Activated naive CD8-positive, alpha-beta T cell (primary cell): ENCODE results near the gene DNAAF5.
"Not testable (repeated sequence)": the region's sequence is repeated elsewhere in the genome, so short reads cannot be mapped to it uniquely, and the experiment has no call there.

Experiments
- H3K27ac Mint-ChIP-seq: one replicate; pipeline ENCODE4 v1.8.0; 2021; ENCODE audit warnings: mixed read lengths
- H3K27me3 Mint-ChIP-seq: one replicate; pipeline ENCODE4 v1.8.0; 2021; ENCODE audit warnings: mixed read lengths
- H3K36me3 Mint-ChIP-seq: one replicate; pipeline ENCODE4 v1.8.0; 2021; ENCODE audit warnings: mixed read lengths
- H3K4me1 Mint-ChIP-seq: one replicate; pipeline ENCODE4 v1.8.0; 2021; ENCODE audit warnings: low read depth, mixed read lengths
- H3K4me3 Mint-ChIP-seq: one replicate; pipeline ENCODE4 v1.8.0; 2021; ENCODE audit warnings: mild to moderate bottlenecking, mixed read lengths
- H3K9me3 Mint-ChIP-seq: one replicate; pipeline ENCODE4 v1.8.0; 2021; ENCODE audit warnings: low read depth, mixed read lengths

Gene DNAAF5

DNA sequence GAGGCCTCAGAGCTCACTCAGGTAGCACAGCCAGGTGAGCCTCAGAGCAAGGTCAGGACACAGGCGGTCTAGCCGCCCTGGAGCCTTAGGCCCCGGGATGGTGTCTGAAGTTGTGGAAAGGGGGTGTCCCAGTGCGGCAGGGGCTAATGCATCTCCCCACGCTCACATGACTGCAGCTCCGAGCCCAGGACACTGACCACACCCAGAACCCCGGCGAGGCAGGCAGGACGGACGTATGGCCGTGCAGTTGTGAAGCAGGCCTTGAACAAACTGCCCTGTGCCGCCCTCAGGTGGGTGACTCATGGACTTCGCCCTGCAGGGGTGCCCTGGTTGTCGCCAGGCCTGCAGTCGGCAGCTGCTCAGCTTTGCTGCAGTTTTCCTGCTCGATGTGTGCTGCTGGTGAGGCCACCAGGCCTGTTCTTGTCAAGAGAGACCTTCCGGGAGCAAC lies 5.6 kb downstream of the DNAAF5 start:
- H3K27ac Mint-ChIP-seq = no peak overlapping the region
- H3K27me3 Mint-ChIP-seq = no peaks in the 10 kb centered on the region
- H3K4me1 Mint-ChIP-seq = peaks cover 14% of the 10 kb centered on the region
- H3K9me3 Mint-ChIP-seq = no peaks in the 10 kb centered on the region
- no peak overlapping the region for H3K4me3 Mint-ChIP-seq
- H3K36me3 Mint-ChIP-seq = peaks cover 3% of the 10 kb centered on the region

DNA sequence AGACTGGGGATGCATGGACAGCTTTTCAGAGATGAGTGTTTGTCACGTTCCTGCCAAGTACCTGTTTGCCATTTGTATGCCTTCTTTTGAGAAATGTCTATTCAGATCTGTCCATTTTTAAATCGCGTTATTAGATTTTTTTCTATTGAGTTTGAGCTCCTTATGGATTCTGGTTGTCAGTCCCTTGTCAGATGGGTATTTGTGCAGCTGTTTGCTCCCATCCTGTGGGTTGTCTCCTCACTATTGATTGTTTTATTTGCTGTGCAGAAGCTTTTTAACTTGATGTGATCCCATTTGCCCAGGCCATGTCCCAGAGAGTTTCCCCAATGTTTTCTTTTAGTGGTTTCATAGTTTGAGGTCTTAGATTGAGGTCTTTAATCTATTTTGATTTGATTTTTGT lies 6.1 kb downstream of the DNAAF5 start:
- Mint-ChIP-seq H3K27ac (no peak overlapping the region), H3K4me1 (peaks cover 17% of the 10 kb centered on the region), H3K4me3 (no peak overlapping the region), H3K36me3 (peaks cover 6% of the 10 kb centered on the region), H3K27me3 (no peaks in the 10 kb centered on the region), H3K9me3 (no peaks in the 10 kb centered on the region)

DNA sequence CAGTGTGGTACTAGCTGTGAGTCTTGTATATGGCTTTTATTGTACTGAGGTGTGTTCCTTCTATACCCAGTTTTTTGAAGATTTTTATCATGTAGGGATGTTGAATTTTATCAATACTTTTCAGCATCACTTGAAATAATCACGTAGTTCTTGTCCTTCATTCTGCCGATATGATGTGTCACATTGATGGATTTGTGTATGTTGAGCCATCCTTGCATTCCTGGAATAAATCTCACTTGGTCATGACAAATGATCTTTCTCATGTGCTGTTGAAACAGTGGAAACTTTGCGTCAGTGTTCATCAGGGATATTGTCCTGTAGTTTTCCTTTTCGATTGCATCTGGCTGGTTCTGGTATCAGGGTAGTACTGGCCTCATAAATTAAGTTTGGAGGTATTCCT lies 7.7 kb downstream of the DNAAF5 start:
- Mint-ChIP-seq H3K9me3 (no peaks in the 10 kb centered on the region), H3K27ac (no peak overlapping the region), H3K4me3 (no peak overlapping the region), H3K4me1 (peaks cover 16% of the 10 kb centered on the region), H3K36me3 (peaks cover 6% of the 10 kb centered on the region), H3K27me3 (no peaks in the 10 kb centered on the region)

DNA sequence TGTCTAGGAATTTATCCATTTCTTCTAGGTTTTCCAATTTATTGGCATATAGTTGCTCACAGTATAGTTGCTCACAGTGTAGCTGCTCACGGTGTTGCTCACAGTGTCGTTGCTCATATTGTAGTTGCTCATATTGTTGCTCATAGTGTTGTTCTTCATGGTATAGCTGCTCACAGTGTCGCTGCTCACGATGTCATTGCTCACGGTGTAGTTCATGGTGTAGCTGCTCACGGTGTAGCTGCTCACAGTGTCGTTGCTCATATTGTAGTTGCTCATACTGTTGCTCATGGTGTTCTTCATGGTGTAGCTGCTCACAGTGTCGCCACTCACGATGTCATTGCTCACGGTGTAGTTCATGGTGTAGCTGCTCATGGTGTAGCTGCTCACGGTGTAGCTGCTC lies 8.3 kb downstream of the DNAAF5 start:
- Mint-ChIP-seq H3K9me3 (no peaks in the 10 kb centered on the region), H3K36me3 (peaks cover 6% of the 10 kb centered on the region), H3K27ac (no peak overlapping the region), H3K4me3 (no peak overlapping the region), H3K27me3 (no peaks in the 10 kb centered on the region), H3K4me1 (peaks cover 14% of the 10 kb centered on the region)

DNA sequence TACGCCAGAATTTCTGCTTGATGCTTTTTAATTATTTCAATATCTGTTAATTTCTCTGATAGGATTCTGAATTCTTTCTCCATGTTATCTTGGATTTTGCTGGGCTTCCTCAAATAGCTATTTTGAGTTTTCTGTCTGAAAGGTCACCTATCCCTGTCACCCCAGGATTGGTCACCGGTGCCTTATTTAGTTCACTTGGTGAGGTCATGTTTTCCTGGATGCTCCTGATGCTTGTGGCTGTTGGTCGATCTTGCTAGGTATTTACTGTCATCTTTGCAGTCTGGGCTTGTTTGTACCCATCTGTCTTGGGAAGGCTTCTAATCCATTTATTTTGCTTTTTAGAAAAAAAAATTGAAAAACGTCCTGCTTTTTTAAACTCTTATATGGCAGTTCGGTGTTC lies 11.7 kb downstream of the DNAAF5 start:
- H3K27ac Mint-ChIP-seq = no peak overlapping the region
- H3K9me3 Mint-ChIP-seq = no peaks in the 10 kb centered on the region
- peaks cover 7% of the 10 kb centered on the region for H3K4me1 Mint-ChIP-seq
- no peaks in the 10 kb centered on the region for H3K27me3 Mint-ChIP-seq
- H3K4me3 Mint-ChIP-seq = no peak overlapping the region
- peaks cover 3% of the 10 kb centered on the region for H3K36me3 Mint-ChIP-seq

DNA sequence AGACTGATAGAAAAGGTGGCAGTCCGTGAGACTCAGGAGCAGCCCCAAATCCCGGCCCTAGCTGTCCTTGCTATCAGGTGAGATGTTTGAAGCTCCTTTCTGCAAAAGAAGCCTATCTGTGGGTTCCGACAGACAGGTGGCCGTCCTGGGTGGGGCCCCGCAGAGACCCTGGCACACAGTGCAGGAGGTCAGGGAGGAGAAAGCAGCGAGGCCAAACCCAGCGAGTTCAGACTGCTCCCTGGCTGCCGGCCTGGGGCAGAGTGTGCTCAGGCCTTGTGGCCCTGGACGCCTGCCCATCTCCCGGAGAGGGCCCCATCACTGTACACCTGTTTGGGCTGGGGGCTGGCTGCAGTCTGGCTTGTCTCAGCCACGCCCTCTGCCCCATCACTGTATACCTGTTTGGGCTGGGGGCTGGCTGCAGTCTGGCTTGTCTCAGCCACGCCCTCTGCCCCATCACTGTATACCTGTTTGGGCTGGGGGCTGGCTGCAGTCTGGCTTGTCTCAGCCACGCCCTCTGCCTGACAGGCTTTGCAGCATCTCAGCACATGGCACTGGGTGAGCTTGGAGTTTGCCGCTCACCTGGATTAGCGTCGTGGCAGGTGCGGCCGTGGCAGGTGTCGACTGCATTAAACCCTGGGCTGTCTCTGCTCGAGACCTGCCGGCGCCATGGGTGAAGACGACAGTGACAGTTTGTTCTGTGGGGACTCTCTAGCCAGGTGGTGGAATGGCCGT lies 12.4 kb downstream of the DNAAF5 start:
- Mint-ChIP-seq H3K36me3 (peaks cover 3% of the 10 kb centered on the region), H3K9me3 (no peaks in the 10 kb centered on the region)

DNA sequence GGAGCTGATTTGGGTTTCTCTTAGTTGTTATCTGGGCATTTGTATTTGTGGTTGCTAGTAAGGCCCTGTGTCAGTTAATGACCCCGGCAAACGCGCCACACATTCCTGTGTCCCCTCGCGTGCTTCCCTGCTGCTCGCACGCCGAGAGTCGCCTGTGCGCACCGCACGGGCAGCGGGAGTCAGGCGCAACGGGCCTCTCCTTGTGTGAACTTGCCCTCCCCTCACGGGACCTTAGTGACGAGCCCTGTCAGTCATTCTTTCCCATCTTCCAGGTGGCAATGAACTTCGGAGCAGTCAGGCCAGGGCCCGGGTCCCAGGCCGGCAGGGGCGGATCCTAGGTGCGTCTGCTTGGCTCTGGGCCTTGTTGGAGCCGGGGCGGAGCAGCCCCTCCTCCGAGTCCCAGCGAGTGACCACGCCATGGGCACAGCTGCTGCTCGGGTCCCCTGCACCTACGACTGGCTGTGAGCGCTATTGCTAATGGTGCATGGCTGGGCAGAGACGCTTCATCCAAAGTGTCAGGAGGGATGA lies 13.0 kb downstream of the DNAAF5 start:
- peaks cover 3% of the 10 kb centered on the region for H3K36me3 Mint-ChIP-seq
- no peak overlapping the region for H3K27ac Mint-ChIP-seq
- H3K27me3 Mint-ChIP-seq = no peaks in the 10 kb centered on the region
- H3K9me3 Mint-ChIP-seq = no peaks in the 10 kb centered on the region
- peaks cover 7% of the 10 kb centered on the region for H3K4me1 Mint-ChIP-seq
- no peak overlapping the region for H3K4me3 Mint-ChIP-seq

More for the DNA sequence above, 12.4 kb downstream of the DNAAF5 start:
- no peaks in the 10 kb centered on the region for H3K27me3 Mint-ChIP-seq
- no peak overlapping the region for H3K4me3 Mint-ChIP-seq
- no peak overlapping the region for H3K27ac Mint-ChIP-seq
- H3K4me1 Mint-ChIP-seq = peaks cover 7% of the 10 kb centered on the region

DNA sequence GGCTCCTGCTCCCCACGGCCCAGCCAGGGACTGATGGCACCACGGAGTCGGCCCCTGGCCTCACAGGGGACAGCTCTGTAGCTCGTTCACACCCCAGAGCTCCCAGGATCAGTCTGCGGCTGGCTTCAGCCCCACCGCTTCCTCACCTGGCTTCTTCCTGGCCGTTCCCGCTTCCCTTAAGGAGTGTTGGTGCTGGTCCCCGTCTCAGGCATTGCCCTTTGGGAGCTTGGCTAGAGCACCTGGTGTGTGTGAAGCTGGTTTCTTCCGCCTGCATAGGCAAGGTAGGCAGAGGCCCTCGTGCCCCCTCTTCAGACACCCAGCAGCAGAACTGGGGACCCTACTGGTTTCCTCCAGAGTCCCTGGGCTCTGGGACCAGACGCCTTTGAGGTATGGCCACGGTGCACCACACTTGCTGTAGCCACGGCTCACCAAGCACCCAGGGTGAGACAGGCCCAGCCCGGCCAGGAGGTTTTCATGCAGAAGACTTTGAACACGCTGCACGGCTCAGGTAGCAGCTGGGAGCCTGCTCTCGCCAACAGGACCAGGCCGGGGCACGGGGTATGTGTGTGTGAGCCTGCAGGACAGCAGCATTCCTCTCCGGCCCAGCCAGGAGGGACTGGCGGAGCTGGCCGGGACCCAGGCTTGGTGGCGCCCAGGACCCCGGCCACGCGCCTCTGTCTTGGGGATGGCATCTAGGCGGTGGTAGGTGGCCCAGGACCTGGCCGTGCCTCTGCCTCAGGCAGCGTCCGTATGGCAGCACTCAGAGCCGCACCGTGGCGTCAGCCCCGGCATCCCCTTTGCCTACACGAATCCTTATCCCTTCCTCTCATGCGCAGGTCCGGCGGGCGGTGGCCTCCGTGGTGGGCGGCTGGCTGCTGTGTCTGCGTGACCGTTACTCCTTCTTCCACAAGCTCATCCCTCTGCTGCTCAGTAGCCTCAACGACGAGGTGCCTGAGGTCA lies 13.8 kb downstream of the DNAAF5 start:
- Mint-ChIP-seq H3K27ac (no peak overlapping the region), H3K27me3 (no peaks in the 10 kb centered on the region), H3K36me3 (peaks cover 3% of the 10 kb centered on the region), H3K4me1 (peaks cover 7% of the 10 kb centered on the region), H3K4me3 (no peak overlapping the region), H3K9me3 (no peaks in the 10 kb centered on the region)

DNA sequence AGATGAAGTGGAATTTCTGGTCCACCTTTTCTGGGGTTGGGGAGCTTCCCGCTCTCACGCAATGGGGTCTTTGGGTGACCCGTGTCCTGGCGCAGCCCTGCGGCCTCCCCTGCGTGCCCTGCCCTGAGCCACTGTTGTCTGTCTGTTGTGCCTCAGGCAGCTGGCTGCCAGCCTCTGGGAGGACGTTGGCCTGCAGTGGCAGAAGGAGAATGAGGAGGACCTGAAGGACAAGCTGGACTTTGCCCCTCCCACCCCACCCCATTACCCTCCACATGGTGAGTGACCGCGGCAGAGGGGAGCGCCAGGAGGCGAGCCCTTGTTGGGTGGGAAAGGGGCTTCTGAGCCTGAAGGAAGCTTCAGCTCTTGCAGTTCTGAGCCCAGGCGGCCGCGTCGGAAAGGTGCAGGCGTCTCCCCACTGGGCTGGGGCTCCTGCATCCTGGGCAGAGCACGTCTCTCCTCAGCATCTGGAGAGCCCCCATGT lies 14.7 kb downstream of the DNAAF5 start:
- Mint-ChIP-seq H3K27ac (no peak overlapping the region), H3K9me3 (no peaks in the 10 kb centered on the region), H3K27me3 (no peaks in the 10 kb centered on the region), H3K4me1 (peaks cover 7% of the 10 kb centered on the region), H3K4me3 (no peak overlapping the region), H3K36me3 (peaks cover 7% of the 10 kb centered on the region)

DNA sequence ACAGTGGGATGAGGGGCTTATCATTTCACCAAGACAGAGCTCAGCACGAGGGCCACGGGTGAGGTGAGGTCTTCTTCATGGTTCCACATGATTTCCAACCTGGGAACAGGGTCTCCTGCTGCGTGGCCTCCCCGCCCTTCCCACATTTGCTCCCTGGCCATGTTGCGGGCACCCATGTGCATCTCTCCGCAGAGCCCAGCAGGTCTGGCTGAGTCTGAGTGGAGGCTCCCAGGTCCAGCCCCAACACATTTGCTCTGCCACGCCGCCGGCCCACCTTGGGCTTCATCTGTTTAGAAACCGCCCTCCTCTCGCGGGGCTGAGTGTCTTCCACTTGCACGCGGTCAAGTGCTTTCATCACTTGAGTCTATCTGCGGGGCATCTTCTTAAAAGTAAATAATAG lies 15.4 kb downstream of the DNAAF5 start:
- H3K27me3 Mint-ChIP-seq = no peaks in the 10 kb centered on the region
- no peak overlapping the region for H3K4me3 Mint-ChIP-seq
- no peaks in the 10 kb centered on the region for H3K9me3 Mint-ChIP-seq
- peaks cover 7% of the 10 kb centered on the region for H3K36me3 Mint-ChIP-seq
- no peak overlapping the region for H3K27ac Mint-ChIP-seq
- H3K4me1 Mint-ChIP-seq = peaks cover 7% of the 10 kb centered on the region

DNA sequence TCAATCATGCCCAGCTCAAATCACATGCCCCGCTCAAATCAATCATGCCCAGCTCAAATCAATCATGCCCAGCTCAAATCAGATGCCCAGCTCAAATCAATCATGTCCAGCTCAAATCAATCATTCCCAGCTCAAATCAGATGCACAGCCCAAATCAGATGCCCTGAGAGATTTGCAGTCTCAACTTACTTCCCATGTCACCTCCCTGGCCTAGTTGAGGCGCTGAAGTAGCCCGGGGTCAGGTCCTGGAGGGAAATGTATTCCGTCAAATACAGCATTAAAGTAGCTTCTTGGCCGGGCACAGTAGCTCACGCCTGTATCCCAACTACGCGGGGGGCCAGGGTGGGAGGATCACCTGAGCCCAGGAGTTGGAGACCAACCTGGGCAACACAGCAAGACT lies 16.3 kb downstream of the DNAAF5 start:
- H3K9me3 Mint-ChIP-seq = no peaks in the 10 kb centered on the region
- H3K4me1 Mint-ChIP-seq = peaks cover 3% of the 10 kb centered on the region
- no peak overlapping the region for H3K27ac Mint-ChIP-seq
- peaks cover 4% of the 10 kb centered on the region for H3K36me3 Mint-ChIP-seq
- no peak overlapping the region for H3K4me3 Mint-ChIP-seq
- H3K27me3 Mint-ChIP-seq = no peaks in the 10 kb centered on the region

DNA sequence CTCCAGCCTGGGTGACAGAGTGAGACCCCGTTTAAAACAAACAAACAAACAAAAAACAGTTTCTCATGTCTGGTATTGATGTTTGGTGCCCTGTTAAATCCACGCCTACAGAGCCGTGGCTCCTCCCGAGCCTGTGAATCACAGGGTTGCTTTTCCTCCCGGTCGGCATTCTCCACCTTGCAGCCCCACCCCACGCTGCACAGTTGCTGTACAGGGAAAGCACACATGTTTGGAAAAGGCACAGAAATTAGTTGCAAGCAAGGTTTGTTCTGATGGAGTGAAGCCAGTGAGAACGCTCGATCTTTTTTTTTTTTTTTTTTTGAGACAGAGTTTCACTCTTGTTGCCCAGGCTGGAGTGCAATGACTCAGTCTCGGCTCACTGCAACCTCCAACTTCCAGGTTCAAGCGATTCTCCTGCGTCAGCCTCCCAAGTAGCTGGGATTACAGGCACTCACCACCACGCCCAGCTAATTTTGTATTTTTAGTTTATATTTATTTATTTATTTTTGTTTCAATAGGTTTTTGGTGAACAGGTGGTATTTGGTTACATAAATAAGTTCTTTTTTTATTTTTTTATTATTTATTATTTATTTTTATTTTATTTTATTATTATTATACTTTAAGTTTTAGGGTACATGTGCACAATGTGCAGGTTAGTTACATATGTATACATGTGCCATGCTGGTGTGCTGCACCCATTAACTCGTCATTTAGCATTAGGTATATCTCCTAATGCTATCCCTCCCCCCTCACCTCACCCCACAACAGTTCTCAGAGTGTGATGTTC lies 17.0 kb downstream of the DNAAF5 start:
- not testable (repeated sequence) for H3K27me3 Mint-ChIP-seq, H3K4me1 Mint-ChIP-seq, H3K9me3 Mint-ChIP-seq, H3K4me3 Mint-ChIP-seq, H3K36me3 Mint-ChIP-seq, H3K27ac Mint-ChIP-seq

DNA sequence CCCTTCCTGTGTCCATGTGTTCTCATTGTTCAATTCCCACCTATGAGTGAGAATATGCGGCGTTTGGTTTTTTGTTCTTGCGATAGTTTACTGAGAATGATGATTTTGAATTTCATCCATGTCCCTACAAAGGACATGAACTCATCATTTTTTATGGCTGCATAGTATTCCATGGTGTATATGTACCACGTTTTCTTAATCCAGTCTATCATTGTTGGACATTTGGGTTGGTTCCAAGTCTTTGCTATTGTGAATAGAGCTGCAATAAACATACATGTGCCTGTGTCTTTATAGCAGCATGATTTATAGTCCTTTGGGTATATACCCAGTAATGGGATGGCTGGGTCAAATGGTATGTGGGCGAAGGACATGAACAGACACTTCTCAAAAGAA lies 17.6 kb downstream of the DNAAF5 start:
- H3K9me3 Mint-ChIP-seq, H3K36me3 Mint-ChIP-seq, H3K27me3 Mint-ChIP-seq, H3K4me3 Mint-ChIP-seq, H3K4me1 Mint-ChIP-seq, H3K27ac Mint-ChIP-seq: not testable (repeated sequence)

DNA sequence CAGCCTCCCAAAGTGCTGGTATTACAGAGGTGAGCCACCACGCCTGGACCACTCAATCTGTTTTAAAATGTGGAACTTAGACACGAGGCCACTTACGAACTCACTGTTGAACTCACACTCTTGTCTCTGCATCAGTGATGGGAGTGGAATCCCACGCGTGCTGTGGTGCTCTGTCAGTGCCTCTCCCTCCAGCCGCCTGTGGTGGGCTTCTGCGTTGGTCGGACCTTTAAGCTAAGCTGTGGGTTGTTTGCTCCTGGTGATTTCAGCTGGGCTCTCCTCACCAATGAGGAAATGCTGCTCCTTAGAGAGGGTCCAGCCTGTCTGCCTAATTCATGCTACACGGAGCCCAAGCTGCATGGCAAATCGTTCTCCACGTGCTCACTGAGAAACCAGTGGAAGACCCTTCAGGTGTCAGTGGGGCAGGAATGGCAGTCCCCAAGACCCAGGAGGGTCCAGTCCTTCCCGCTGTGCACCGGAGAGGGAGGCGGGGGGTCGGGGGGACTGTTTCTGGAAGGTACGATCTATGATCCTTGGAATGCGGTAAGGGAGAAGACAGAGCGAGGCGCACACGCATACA lies 18.4 kb downstream of the DNAAF5 start:
- H3K9me3 Mint-ChIP-seq = no peaks in the 10 kb centered on the region
- H3K4me3 Mint-ChIP-seq = no peak overlapping the region
- no peaks in the 10 kb centered on the region for H3K27me3 Mint-ChIP-seq
- H3K36me3 Mint-ChIP-seq = peaks cover 4% of the 10 kb centered on the region
- H3K4me1 Mint-ChIP-seq = no peaks in the 10 kb centered on the region
- H3K27ac Mint-ChIP-seq = no peak overlapping the region
